Right lobe of liver (tissue), 6 donors: ENCODE data around the gene KLF2. TPM values are rescaled to one million over a fixed set of nuclear protein-coding genes. Genes with fewer than 3 reads are reported as not detected.

ENCODE experiments used
- ATAC-seq, 4 donors: fragments of 200-7000 bp; cut with Tn5 transposase; one replicate each; pipeline ENCODE4 v1.9.1; 2020; ENCODE audit warnings: mild to moderate bottlenecking in 4 of 4, moderate library complexity in 4 of 4
- DNase-seq, 3 donors: peaks; one replicate each; pipeline ENCODE4 v3.0.0-alpha.2; 2020
- H3K27ac ChIP-seq, 3 donors: fragments of 200-600 bp; one replicate each; pipeline ENCODE4 v1.8.0; 2022
- H3K27me3 ChIP-seq, 2 donors: fragments of 200-600 bp; one replicate each; pipeline ENCODE4 v1.8.0; 2022
- H3K36me3 ChIP-seq, 4 donors: fragments of 200-600 bp; sonication (generic) in 1 of 4; one replicate each; pipeline versions ENCODE4 v1.5.1 to v1.8.0; 2017 to 2022; ENCODE audit warnings: control low read depth in 1 of 4
- H3K4me1 ChIP-seq, 4 donors: fragments of 200-600 bp; sonication (generic) in 1 of 4; one replicate each; pipeline versions ENCODE4 v1.5.1 to v1.8.0; 2017 to 2022; ENCODE audit warnings: control low read depth in 1 of 4
- H3K4me3 ChIP-seq, 3 donors: fragments of 200-600 bp; one replicate each; pipeline ENCODE4 v1.8.0; 2022
- H3K9me3 ChIP-seq, 4 donors: fragments of 200-600 bp; sonication (generic) in 1 of 4; one replicate each; pipeline versions ENCODE4 v1.5.1 to v1.8.0; 2017 to 2022; ENCODE audit warnings: control low read depth in 1 of 4
- POLR2A ChIP-seq: fragments of 450-650 bp; IDR thresholded peaks from one replicate; pipeline ENCODE4 v1.6.1; 2017; ENCODE audit warnings: antibody characterized with exemption, mild to moderate bottlenecking
- WGBS: methylation state at CpG from one replicate; pipeline ENCODE4 v1.1.6; 2018; ENCODE audit warnings: low coverage, low lambda C conversion rate; ENCODE audit not compliant: insufficient coverage; ENCODE audit errors: missing lambda C conversion rate; 5-methylcytosine and 5-hydroxymethylcytosine counted together
- intact Hi-C, 2 donors: fragments of 100-400 bp; cut with DNase I; formaldehyde crosslinking; loops; one replicate each; pipeline versions ENCODE4 v1.11.2 to v1.14.1; 2022
- total RNA-seq, 6 experiments: library from RNA; depleted of rRNA in 2 of 6; stranded (reverse); fragments of >200 nt in 2 of 6; fragmentation: NEBNext Ultra II Directional in 3 of 6; extraction: Animal tissue kit (Norgen Biotek cat#: 25700) in 3 of 6; gene quantifications; one replicate each; pipeline versions ENCODE4 v1.1.0 to v1.2.4, GENCODE V29; 2016 to 2023
- TF ChIP-seq, protein P1 (sequence below), 4 donors: fragments of 200-600 bp in 3 of 4; fragments of 450-650 bp in 1 of 4; IDR thresholded peaks; one replicate each; pipeline versions ENCODE4 v1.5.1 to v1.8.0; 2016 to 2022; ENCODE audit warnings: antibody characterized with exemption in 4 of 4, mild to moderate bottlenecking in 2 of 4
- donor health status: DM: no; HTN: yes; CAD: no.
- donor health status: DM: no; HTN: no; CAD: no.
- donor health status: DM: no; HTN: no; CAD: no.
- donor health status: DM: no; HTN: yes; CAD: no.
- donor health status: DM: no; HTN: yes; CAD: no.

Gene KLF2
- total RNA-seq, 6 experiments from 2014 or later, result 3.7 to 10.1 (median 4.8) TPM

GRCh38 chr19:16330368-16330801 lies 5.8 kb downstream of the KLF2 start:
- intact Hi-C loops, result no loop called here
- no peaks in the 10 kb centered on the region for H3K27me3 ChIP-seq
- WGBS, result 50% methylated on average over 2 of the region's 8 CpGs
- H3K9me3 ChIP-seq, result no peaks in the 10 kb centered on the region
- H3K36me3 ChIP-seq, result peaks cover 0 to 8% (median 1%) of the 10 kb centered on the region in 4 donors
- TF ChIP-seq, protein P1, sequence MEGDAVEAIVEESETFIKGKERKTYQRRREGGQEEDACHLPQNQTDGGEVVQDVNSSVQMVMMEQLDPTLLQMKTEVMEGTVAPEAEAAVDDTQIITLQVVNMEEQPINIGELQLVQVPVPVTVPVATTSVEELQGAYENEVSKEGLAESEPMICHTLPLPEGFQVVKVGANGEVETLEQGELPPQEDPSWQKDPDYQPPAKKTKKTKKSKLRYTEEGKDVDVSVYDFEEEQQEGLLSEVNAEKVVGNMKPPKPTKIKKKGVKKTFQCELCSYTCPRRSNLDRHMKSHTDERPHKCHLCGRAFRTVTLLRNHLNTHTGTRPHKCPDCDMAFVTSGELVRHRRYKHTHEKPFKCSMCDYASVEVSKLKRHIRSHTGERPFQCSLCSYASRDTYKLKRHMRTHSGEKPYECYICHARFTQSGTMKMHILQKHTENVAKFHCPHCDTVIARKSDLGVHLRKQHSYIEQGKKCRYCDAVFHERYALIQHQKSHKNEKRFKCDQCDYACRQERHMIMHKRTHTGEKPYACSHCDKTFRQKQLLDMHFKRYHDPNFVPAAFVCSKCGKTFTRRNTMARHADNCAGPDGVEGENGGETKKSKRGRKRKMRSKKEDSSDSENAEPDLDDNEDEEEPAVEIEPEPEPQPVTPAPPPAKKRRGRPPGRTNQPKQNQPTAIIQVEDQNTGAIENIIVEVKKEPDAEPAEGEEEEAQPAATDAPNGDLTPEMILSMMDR (IDR thresholded peaks at IDR 0.05), result no peak
- peak; percentile 64 to 81 (median 75) for DNase-seq
- H3K4me3 ChIP-seq, result no peak overlapping the region
- no peaks in the 10 kb centered on the region for H3K4me1 ChIP-seq
- ATAC-seq, result peak; percentile 29 to 71 (median 38)
- H3K27ac ChIP-seq, result no peak overlapping the region

GRCh38 chr19:16330806-16331690 lies 6.4 kb downstream of the KLF2 start:
- intact Hi-C loops, result no loop called here
- Histone ChIP-seq H3K27me3 (no peaks in the 10 kb centered on the region), H3K27ac (no peak overlapping the region), H3K4me1 (no peaks in the 10 kb centered on the region), H3K4me3 (no peak overlapping the region), H3K9me3 (no peaks in the 10 kb centered on the region), H3K36me3 (peaks cover 0 to 8% (median 1%) of the 10 kb centered on the region in 4 donors)
- TF ChIP-seq, protein P1 (IDR thresholded peaks at IDR 0.05), result no peak
- TF ChIP-seq POLR2A, result no peak
- ATAC-seq, result no peak
- no peak for DNase-seq
- 59% methylated on average over 13 of the region's 16 CpGs for WGBS

DNA sequence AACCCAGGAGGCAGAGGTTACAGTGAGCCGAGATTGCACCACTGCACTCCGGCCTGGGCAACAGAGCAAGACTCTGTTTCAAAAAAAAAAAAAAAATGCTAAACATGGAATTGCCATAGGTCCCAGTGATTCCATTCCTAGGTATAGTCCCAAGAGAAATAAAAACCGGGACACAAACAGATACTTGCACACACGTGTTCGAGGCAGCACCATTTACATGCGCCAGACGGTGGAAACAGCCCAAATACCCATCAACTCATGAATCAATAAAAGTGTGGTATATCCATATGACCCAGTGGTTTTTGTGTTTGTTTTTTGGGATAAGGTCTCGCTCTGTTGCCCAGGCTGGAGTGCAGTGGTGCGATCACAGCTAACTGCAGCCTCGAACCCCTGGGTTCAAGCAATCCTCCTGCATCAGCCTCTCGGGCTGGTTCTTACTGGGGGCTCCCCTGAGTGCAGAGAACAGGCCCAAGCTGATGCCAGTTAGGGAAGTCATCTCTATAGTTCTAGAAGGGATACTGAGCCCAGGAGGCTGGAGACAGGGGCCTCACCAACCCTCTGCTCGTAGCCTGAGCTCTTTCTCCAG lies 8.5 kb downstream of the KLF2 start:
- Histone ChIP-seq H3K27ac (no peak overlapping the region), H3K9me3 (no peaks in the 10 kb centered on the region), H3K4me3 (no peak overlapping the region), H3K4me1 (peaks cover 0 to under 1% (median 0%) of the 10 kb centered on the region in 4 donors), H3K27me3 (no peaks in the 10 kb centered on the region), H3K36me3 (no peaks in the 10 kb centered on the region)
- 73% methylated on average over 7 of the region's 12 CpGs for WGBS
- ATAC-seq, result no peak
- DNase-seq, result no peak
- intact Hi-C loops, result no loop called here
- TF ChIP-seq, protein P1 (IDR thresholded peaks at IDR 0.05), result no peak
- TF ChIP-seq POLR2A, result no peak

DNA sequence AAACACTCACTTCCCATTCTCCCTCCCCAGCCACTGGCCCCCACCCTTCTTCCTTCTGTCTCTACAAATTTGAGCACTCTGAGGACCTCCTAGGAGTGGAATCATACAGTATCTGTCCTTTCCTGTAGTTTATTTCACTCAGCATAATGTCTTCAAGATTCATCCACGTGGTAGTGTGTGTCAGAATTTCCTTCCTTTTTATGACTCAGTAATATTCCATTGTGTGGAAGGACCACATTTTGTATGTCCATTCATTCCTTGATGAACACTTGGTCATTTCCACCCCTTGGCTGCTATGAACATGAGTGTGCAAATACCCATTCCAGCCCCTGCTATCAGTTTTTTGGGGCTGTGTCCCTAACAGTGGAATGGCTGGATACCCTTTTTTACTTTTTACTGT lies 9.8 kb downstream of the KLF2 start:
- Histone ChIP-seq H3K4me1 (peaks cover 0 to 6% (median 0%) of the 10 kb centered on the region in 4 donors), H3K4me3 (no peak overlapping the region), H3K27me3 (no peaks in the 10 kb centered on the region), H3K27ac (no peak overlapping the region), H3K36me3 (no peaks in the 10 kb centered on the region), H3K9me3 (no peaks in the 10 kb centered on the region)
- no peak for ATAC-seq
- intact Hi-C loops, result no loop called here
- no peak for TF ChIP-seq POLR2A
- TF ChIP-seq, protein P1 (IDR thresholded peaks at IDR 0.05), result no peak
- no peak for DNase-seq
- WGBS, result 42% methylated on average over 1 of the region's 1 CpG
